ENCODE results near the gene GZMB. TPM values are rescaled to one million over a fixed set of nuclear protein-coding genes. Genes with fewer than 3 reads are reported as not detected.

GZMB gene
- total RNA-seq, 4 donors from 2014 or later = 0.45 to 0.94 TPM; not detected in 2

GRCh38 chr14:24677956-24678355 is 44.0 kb upstream of the GZMB start:
- Histone ChIP-seq H3K4me1 (no peaks in the 10 kb centered on the region), H3K9me3 (no peaks in the 10 kb centered on the region), H3K27me3 (no peaks in the 10 kb centered on the region), H3K27ac (no peak overlapping the region), H3K36me3 (no peaks in the 10 kb centered on the region), H3K4me3 (replicated peaks in 1 of 3) (no peak overlapping the region)
- TF ChIP-seq CTCF (IDR thresholded peaks at IDR 0.05) (no peak), POLR2A (IDR thresholded peaks at IDR 0.05) (no peak)
- intact Hi-C loops (cut with DNase I) = no loop called here
- 91 to 95% methylated on average over 1 of the region's 1 CpG for WGBS, 2 donors
- no peak for DNase-seq

GRCh38 chr14:24674204-24674970 is 40.4 kb upstream of the GZMB start:
- Histone ChIP-seq H3K36me3 (no peaks in the 10 kb centered on the region), H3K27me3 (no peaks in the 10 kb centered on the region), H3K27ac (no peak overlapping the region), H3K4me3 (replicated peaks in 1 of 3) (no peak overlapping the region), H3K9me3 (no peaks in the 10 kb centered on the region), H3K4me1 (no peaks in the 10 kb centered on the region)
- WGBS, 2 donors = 62 to 64% methylated on average over 5 of the region's 5 CpGs
- no peak for TF ChIP-seq POLR2A (IDR thresholded peaks at IDR 0.05)
- no peak for TF ChIP-seq CTCF (IDR thresholded peaks at IDR 0.05)
- DNase-seq = no peak
- intact Hi-C loops (cut with DNase I) = no loop called here

- H3K27me3 ChIP-seq = no peaks in the 10 kb centered on the region
- 78 to 90% methylated on average over 9 of the region's 9 CpGs for WGBS, 2 donors
- no peak overlapping the region for H3K4me3 ChIP-seq (replicated peaks in 1 of 3)
- H3K27ac ChIP-seq = no peak overlapping the region
- H3K36me3 ChIP-seq = no peaks in the 10 kb centered on the region
- no peaks in the 10 kb centered on the region for H3K9me3 ChIP-seq
- intact Hi-C loops (cut with DNase I) = no loop called here
- TF ChIP-seq POLR2A (IDR thresholded peaks at IDR 0.05) = no peak
- TF ChIP-seq CTCF (IDR thresholded peaks at IDR 0.05) = no peak
- no peak for DNase-seq
- no peaks in the 10 kb centered on the region for H3K4me1 ChIP-seq
Measured at GRCh38 chr14:24673534-24674203, 39.7 kb upstream of the GZMB start.

DNA sequence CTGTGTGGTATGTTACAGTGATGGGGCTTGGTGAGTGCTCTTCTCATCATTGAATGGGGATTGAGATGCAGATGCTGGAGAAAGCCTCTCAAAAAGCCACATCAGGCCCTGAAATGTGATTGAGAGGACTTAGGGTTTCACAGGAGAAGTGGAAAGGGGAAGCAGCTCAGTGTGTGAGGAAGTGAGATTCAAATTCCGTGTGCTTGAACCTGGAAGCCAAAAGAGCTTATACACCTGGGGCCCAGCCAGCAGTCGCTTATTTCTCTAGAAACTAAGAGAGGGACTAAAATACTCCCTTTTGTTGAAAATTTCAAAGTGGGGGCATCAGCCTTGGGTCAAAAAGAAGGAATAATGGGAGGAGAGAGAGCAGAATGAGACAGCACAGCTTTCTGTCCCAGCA is 39.1 kb upstream of the GZMB start:
- no peak for DNase-seq
- Histone ChIP-seq H3K4me3 (replicated peaks in 1 of 3) (no peak overlapping the region), H3K4me1 (no peaks in the 10 kb centered on the region), H3K9me3 (no peaks in the 10 kb centered on the region), H3K27ac (no peak overlapping the region), H3K36me3 (no peaks in the 10 kb centered on the region), H3K27me3 (no peaks in the 10 kb centered on the region)
- no peak for TF ChIP-seq CTCF (IDR thresholded peaks at IDR 0.05)
- TF ChIP-seq POLR2A (IDR thresholded peaks at IDR 0.05) = no peak
- intact Hi-C loops (cut with DNase I) = no loop called here
- WGBS, 2 donors = 71 to 74% methylated on average over 2 of the region's 2 CpGs

- WGBS, 2 donors = 86 to 96% methylated on average over 1 of the region's 1 CpG
- TF ChIP-seq CTCF (IDR thresholded peaks at IDR 0.05) (no peak), POLR2A (IDR thresholded peaks at IDR 0.05) (no peak)
- Histone ChIP-seq H3K4me3 (replicated peaks in 1 of 3) (no peak overlapping the region), H3K27me3 (no peaks in the 10 kb centered on the region), H3K27ac (no peak overlapping the region), H3K36me3 (no peaks in the 10 kb centered on the region), H3K9me3 (no peaks in the 10 kb centered on the region), H3K4me1 (no peaks in the 10 kb centered on the region)
- intact Hi-C loops (cut with DNase I) = no loop called here
- no peak for DNase-seq
Measured at GRCh38 chr14:24670594-24670993, 36.6 kb upstream of the GZMB start.

Data from thyroid gland (tissue), 4 donors.